Common myeloid progenitor, CD34-positive (primary cell): ENCODE measurements around the gene LRRC18.

Source experiments
- CTCF ChIA-PET: fragments of 350-600 bp; sonication (Branson Sonifier 250); formaldehyde crosslinking; loops from one replicate; lab custom pipeline; 2021; ENCODE audit warnings: antibody characterized with exemption; lab: Charles Lee
- POLR2A ChIA-PET: fragments of 350-600 bp; sonication (Branson Sonifier 250); formaldehyde crosslinking; loops from one replicate; lab custom pipeline; 2021; ENCODE audit warnings: antibody characterized with exemption; lab: Charles Lee
- DNase-seq, 3 donors: peaks; one replicate each; pipeline versions ENCODE4 v3.0.0 to v3.0.0-alpha.2; 2013
- H3K27ac ChIP-seq, 2 experiments: 1 replicate in 1 of 2; 2 replicates in 1 of 2; pipeline ENCODE4 v1.7.0; 2013; ENCODE audit warnings: inconsistent platforms in 2 of 2, low read length in 2 of 2, mild to moderate bottlenecking in 2 of 2, low read depth in 1 of 2, moderate library complexity in 1 of 2; ENCODE audit not compliant: severe bottlenecking in 2 of 2, insufficient read depth in 1 of 2, poor library complexity in 1 of 2
- H3K27me3 ChIP-seq, 5 experiments: replicated peaks in 2 of 5; 1 replicate in 3 of 5; 2 replicates in 2 of 5; pipeline versions ENCODE4 v1.6.1 to v1.7.0; 2013; ENCODE audit warnings: low read length in 4 of 5, mild to moderate bottlenecking in 2 of 5, moderate library complexity in 2 of 5, inconsistent platforms in 1 of 5; ENCODE audit not compliant: insufficient read depth in 5 of 5, control insufficient read depth in 4 of 5
- H3K36me3 ChIP-seq, 4 experiments: 1 replicate in 2 of 4; 2 replicates in 2 of 4; pipeline versions ENCODE4 v1.6.1 to v1.7.0; 2013; ENCODE audit warnings: low read length in 3 of 4, control low read depth in 1 of 4, mild to moderate bottlenecking in 1 of 4; ENCODE audit not compliant: control insufficient read depth in 4 of 4, insufficient read depth in 4 of 4
- H3K4me1 ChIP-seq, 4 experiments: 1 replicate in 3 of 4; 2 replicates in 1 of 4; pipeline versions ENCODE4 v1.6.1 to v1.7.1; 2013; ENCODE audit warnings: low read length in 3 of 4, mild to moderate bottlenecking in 3 of 4, control low read depth in 1 of 4, inconsistent platforms in 1 of 4, moderate library complexity in 1 of 4; ENCODE audit not compliant: control insufficient read depth in 4 of 4, insufficient read depth in 4 of 4; ENCODE audit errors: control extremely low read depth in 1 of 4
- H3K4me3 ChIP-seq, 7 experiments: 1 replicate in 4 of 7; 2 replicates in 3 of 7; pipeline versions ENCODE4 v1.5.1 to v1.7.0; 2013; ENCODE audit warnings: mild to moderate bottlenecking in 7 of 7, low read length in 6 of 7, moderate library complexity in 6 of 7, inconsistent platforms in 2 of 7, low read depth in 2 of 7, control low read depth in 1 of 7; ENCODE audit not compliant: insufficient read depth in 4 of 7, control insufficient read depth in 1 of 7; ENCODE audit errors: extremely low read depth in 1 of 7
- H3K9me3 ChIP-seq, 5 experiments: 1 replicate in 4 of 5; 2 replicates in 1 of 5; pipeline versions ENCODE4 v1.6.1 to v1.7.1; 2013; ENCODE audit warnings: low read length in 4 of 5, mild to moderate bottlenecking in 2 of 5, inconsistent platforms in 1 of 5, low read depth in 1 of 5, moderate library complexity in 1 of 5; ENCODE audit not compliant: control insufficient read depth in 4 of 5, insufficient read depth in 2 of 5; ENCODE audit errors: control extremely low read depth in 1 of 5
- WGBS: methylation state at CpG from one replicate; pipeline ENCODE4 v1.1.5; 2013; ENCODE audit not compliant: insufficient coverage; 5-methylcytosine and 5-hydroxymethylcytosine counted together

The LRRC18 gene

DNA sequence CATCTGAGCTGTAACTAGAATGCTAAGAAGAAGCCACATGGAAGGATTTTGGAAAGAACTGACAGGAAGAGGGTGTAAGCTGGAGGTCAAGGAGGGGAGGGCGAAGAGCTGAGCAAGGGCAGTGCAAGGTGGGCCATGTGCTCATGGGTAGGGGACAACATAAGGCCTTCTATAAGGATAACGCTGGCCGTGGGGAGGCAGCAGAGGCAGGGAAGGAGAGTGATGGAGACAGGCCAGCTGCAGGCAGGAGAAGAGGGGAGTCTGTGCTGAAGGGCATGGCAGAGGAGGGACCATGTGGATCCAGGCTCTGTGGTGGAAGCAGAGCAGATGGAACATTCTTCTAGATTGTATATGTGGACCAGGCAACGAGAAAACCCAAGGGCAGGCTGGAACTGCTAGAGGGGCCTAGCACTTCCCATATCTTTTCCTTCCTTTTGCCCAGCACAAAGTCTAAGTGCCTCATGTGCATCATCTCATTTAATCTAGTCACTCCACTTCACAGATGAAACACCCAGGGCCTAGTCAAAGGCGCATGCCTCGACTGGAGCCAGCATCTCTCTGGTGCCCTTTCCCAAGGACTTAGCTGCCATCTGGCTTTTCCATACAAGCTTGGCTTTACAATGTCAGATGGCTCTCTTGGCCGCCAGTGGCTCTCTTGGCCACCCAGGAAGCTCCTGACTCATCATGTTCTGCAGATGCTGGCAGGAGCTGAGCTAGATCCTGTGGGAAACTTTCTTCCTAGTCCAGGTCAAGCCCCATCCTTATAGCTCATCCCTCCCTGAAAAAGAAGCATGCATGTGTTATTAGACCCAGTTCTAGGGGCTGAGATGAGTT lies 6.6 kb downstream of the LRRC18 start:
- Histone ChIP-seq H3K9me3 (no peaks in the 10 kb centered on the region), H3K27me3 (no peaks in the 10 kb centered on the region), H3K4me3 (no peak overlapping the region), H3K4me1 (no peaks in the 10 kb centered on the region), H3K36me3 (peaks cover 0 to 28% (median 4%) of the 10 kb centered on the region in 4 experiments), H3K27ac (no peak overlapping the region)
- DNase-seq, result no peak
- POLR2A ChIA-PET, result no interaction called here
- 96% methylated on average over 6 of the region's 7 CpGs for WGBS
- CTCF ChIA-PET, result interaction anchor here (0.6 to 1.2 kb wide), 2 partner anchors 8 to 10 kb away, joined by 4 to 5 read pairs; no protein-coding TSS in a partner anchor

DNA sequence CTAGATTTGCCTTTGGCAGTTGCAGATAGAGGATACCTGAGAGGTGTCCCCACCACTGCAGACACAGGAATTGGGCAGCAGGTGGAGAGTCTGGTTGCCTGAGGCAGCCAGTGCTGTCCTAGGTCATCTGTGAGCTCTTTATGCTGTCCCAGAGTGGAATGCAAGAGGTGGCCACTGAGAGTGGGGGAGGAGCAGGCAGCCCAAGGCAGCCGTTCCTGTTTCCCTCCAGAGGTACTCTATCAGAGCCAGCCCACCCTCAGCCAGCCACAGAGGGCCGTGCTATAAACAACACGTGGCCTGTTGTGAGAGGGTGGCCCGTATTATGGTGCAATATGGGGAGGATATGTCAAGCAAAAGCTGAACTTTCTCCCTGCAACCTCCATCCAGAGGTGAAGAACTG lies 8.5 kb downstream of the LRRC18 start:
- ChIA-PET CTCF (no interaction called here), POLR2A (no interaction called here)
- no peak for DNase-seq
- Histone ChIP-seq H3K27ac (no peak overlapping the region), H3K27me3 (no peaks in the 10 kb centered on the region), H3K9me3 (no peaks in the 10 kb centered on the region), H3K4me1 (no peaks in the 10 kb centered on the region), H3K4me3 (no peak overlapping the region), H3K36me3 (peaks cover 0 to 31% (median 3%) of the 10 kb centered on the region in 4 experiments)
- 89% methylated on average over 3 of the region's 4 CpGs for WGBS

DNA sequence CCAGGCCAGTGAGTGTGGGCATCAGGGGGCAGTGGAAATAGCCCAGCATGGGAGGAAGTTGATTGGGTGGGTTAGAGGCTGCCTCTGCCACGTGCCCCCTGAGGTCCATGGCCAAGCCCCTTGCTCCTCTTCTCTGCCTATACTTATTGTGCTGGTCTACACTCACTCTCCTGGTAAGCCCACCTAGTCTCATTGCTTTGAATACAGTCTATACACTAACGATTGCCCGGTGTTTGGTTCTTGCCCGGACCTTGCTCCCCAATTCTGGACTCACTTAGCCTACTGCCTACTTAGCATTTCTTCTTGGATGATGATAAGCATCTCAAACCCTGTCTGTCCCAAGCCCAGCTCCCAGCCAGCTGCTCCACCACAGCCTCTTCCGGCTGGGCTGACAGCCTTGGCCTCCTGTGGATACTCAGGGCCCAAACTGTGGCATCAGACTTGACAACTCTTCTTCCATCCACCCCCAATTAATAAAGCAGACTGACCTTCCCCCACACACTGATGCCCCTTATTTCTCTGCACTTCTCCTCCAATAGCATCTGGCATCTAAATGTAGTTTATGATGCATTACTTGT lies 10.1 kb downstream of the LRRC18 start:
- DNase-seq, result no peak
- POLR2A ChIA-PET, result no interaction called here
- WGBS, result 78% methylated on average over 5 of the region's 5 CpGs
- Histone ChIP-seq H3K36me3 (peaks cover 0 to 34% (median 4%) of the 10 kb centered on the region in 4 experiments), H3K4me1 (no peaks in the 10 kb centered on the region), H3K9me3 (no peaks in the 10 kb centered on the region), H3K4me3 (no peak overlapping the region), H3K27ac (no peak overlapping the region), H3K27me3 (no peaks in the 10 kb centered on the region)
- CTCF ChIA-PET, result no interaction called here

DNA sequence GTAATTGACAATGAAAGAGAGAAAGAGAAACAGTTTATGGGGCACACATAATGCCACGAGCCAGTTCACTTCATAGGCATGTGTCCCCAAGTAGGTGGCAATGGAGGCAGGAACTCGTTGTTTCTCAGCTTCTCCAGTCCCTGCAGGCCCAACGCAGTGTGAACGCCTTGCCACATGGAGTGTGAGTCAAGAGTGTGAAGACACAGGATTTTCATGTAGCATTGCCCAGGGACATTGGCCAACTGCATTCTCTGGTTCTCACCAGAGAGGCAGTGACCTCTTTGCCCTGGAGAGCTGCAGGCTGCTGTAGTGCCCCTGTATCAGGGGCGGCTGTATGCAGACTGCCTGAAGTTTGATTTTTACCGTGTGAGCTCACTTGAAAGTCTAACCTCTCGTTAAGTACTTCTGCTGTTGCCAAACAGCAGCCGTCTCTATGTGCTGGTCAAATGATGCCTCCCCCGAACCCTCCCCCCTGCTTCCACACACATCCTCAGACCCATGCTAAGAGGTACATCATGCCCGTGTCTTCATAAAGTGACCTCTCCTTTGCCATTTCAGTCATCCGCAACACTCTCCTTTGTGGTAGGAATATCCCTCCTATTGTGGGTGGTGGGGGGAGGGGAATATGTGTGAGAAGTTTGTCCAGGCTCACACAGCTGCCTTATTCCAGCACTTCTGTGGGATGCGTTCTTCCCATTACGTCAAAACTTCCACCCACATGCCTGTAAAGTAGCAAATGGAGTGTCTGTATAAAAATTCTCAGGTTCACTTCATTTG lies 12.7 kb downstream of the LRRC18 start:
- 99% methylated on average over 8 of the region's 13 CpGs for WGBS
- H3K9me3 ChIP-seq, result no peaks in the 10 kb centered on the region
- no peak overlapping the region for H3K27ac ChIP-seq
- H3K4me3 ChIP-seq, result no peak overlapping the region
- no peaks in the 10 kb centered on the region for H3K27me3 ChIP-seq
- CTCF ChIA-PET, result interaction anchor here (0.7 to 0.9 kb wide), 2 partner anchors 11 to 28 kb away, joined by 3 read pairs; no protein-coding TSS in a partner anchor
- POLR2A ChIA-PET, result no interaction called here
- peaks cover 0 to 23% (median 4%) of the 10 kb centered on the region in 4 experiments for H3K36me3 ChIP-seq
- no peak for DNase-seq
- no peaks in the 10 kb centered on the region for H3K4me1 ChIP-seq

DNA sequence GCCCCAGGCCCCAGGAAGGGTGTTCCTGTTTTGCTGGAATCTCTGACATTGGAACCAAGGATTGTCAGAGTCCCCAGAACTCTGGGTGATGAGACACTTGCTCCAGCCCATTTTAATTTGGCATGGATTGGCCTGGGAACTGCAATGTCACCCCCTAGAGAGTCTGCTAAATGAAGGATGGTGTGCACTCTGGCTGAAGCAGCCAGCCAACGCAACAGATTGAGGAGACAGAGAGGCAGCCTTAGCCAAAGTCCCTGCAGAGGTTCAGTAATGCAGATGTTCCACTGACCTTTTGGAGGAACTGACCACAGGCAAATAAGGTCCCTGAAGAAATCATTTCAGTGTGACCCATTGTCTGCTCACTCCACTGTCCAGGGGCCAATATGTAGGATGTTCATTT lies 13.4 kb downstream of the LRRC18 start:
- no peak for DNase-seq
- CTCF ChIA-PET, result interaction anchor here (0.9 kb wide), 1 partner anchor 27 kb away, joined by 3 read pairs; no protein-coding TSS in a partner anchor
- no peaks in the 10 kb centered on the region for H3K4me1 ChIP-seq
- no peak overlapping the region for H3K27ac ChIP-seq
- whole genome bisulfite sequencing, result 92% methylated on average over 1 of the region's 1 CpG
- H3K36me3 ChIP-seq, result peaks cover 0 to 21% (median 4%) of the 10 kb centered on the region in 4 experiments
- no peaks in the 10 kb centered on the region for H3K27me3 ChIP-seq
- no peaks in the 10 kb centered on the region for H3K9me3 ChIP-seq
- H3K4me3 ChIP-seq, result no peak overlapping the region
- POLR2A ChIA-PET, result no interaction called here

DNA sequence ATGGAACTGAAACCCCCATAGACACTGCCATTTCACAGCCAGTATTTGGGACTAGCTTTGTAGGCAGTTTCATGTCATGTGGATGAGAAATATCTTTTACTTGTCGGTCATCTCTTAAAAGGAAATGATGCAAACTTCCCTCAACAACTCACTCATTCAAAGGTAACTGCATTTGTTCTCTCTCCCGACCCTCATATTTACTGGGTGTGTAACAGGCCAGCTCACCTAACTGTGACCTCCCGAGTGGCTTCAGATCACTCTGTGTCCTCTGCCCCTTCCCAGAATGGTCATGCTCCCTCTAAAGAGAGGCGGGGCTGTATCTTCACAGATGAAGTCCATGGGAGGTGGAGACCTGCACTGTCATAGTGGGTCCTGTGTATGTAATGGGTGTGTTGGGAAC lies 14.7 kb downstream of the LRRC18 start:
- WGBS, result 83% methylated on average over 3 of the region's 4 CpGs
- Histone ChIP-seq H3K4me1 (no peaks in the 10 kb centered on the region), H3K36me3 (peaks cover 0 to 21% (median 2%) of the 10 kb centered on the region in 4 experiments), H3K27me3 (no peaks in the 10 kb centered on the region), H3K27ac (no peak overlapping the region), H3K9me3 (no peaks in the 10 kb centered on the region), H3K4me3 (no peak overlapping the region)
- POLR2A ChIA-PET, result no interaction called here
- no peak for DNase-seq
- CTCF ChIA-PET, result no interaction called here
